Breast epithelium (tissue), 4 donors: ENCODE measurements around the gene ASTN1. TPM values are rescaled to one million over a fixed set of nuclear protein-coding genes. Genes with fewer than 3 reads are reported as not detected.

Source experiments
- DNase-seq, 2 donors: peaks; one replicate each; pipeline ENCODE4 v3.0.0-alpha.2; 2019; ENCODE audit warnings: low spot score in 2 of 2
- H3K27ac ChIP-seq, 2 donors: fragments of 200-600 bp; sonication (generic) in 1 of 2; one replicate each; pipeline ENCODE4 v1.5.1; 2016 to 2019; ENCODE audit warnings: mild to moderate bottlenecking in 1 of 2
- H3K27me3 ChIP-seq, 2 donors: fragments of 200-600 bp; sonication (generic) in 1 of 2; one replicate each; pipeline versions ENCODE4 v1.5.1 to v1.6.0; 2017 to 2019; ENCODE audit warnings: control low read depth in 1 of 2, mild to moderate bottlenecking in 1 of 2
- H3K36me3 ChIP-seq: fragments of 200-600 bp; one replicate; pipeline ENCODE4 v1.5.1; 2019
- H3K4me1 ChIP-seq, 2 donors: fragments of 200-600 bp; sonication (generic); one replicate each; pipeline ENCODE4 v1.5.1; 2016 to 2019; ENCODE audit warnings: control low read depth in 1 of 2
- H3K4me3 ChIP-seq, 3 donors: fragments of 200-600 bp; sonication (generic); 1 replicate in 2 of 3; 2 replicates in 1 of 3; pipeline ENCODE4 v1.5.1; 2016 to 2019; ENCODE audit warnings: mild to moderate bottlenecking in 3 of 3, moderate library complexity in 2 of 3
- H3K9me3 ChIP-seq, 2 donors: fragments of 200-600 bp; sonication (generic) in 1 of 2; one replicate each; pipeline ENCODE4 v1.5.1; 2016 to 2019; ENCODE audit warnings: control low read depth in 1 of 2
- POLR2A ChIP-seq: fragments of 450-650 bp; IDR thresholded peaks from one replicate; pipeline ENCODE4 v1.6.1; 2016; ENCODE audit warnings: antibody characterized with exemption, mild to moderate bottlenecking, moderate library complexity
- POLR2AphosphoS5 ChIP-seq, 3 donors: sonication (generic); formaldehyde crosslinking; IDR thresholded peaks; one replicate each; pipeline ENCODE4 v1.6.1; 2017; ENCODE audit warnings: antibody characterized with exemption in 3 of 3
- intact Hi-C: fragments of 100-400 bp; cut with DNase I; formaldehyde crosslinking; loops from one replicate; pipeline ENCODE4 v1.15.1; 2023; ENCODE audit warnings: low total_unique reads
- total RNA-seq, 3 donors: library from RNA; depleted of rRNA; stranded (reverse); fragments of >200 nt; gene quantifications; one replicate each; pipeline ENCODE4 v1.1.0, GENCODE V29; 2016
- TF ChIP-seq, protein P1 (sequence below), 3 donors: fragments of 450-650 bp; IDR thresholded peaks; one replicate each; pipeline ENCODE4 v1.5.1; 2016 to 2017; ENCODE audit warnings: antibody characterized with exemption in 3 of 3, mild to moderate bottlenecking in 3 of 3, moderate library complexity in 3 of 3

ASTN1 gene
- total RNA-seq, 3 donors from 2014 or later: 0.16 to 1.5 (median 0.33) TPM

DNA sequence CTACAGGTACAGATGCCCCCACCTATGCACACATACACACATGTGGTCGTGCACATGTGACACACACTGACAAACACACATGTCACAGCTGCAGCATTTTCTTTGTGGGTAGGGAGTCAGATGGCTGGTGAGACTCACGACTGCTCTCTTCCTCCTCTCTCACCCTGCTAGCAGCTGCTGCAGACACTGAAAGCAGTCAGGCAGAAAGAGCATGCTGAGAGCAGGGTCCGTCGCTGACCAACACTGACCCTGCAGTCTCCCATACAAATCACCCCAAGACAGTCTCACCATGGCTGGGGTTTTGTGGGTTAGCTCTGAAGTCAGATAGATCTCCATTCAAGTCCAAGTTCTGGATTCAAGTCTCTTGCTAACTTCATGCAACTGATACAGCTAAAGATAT lies 188.3 kb downstream of the ASTN1 start:
- DNase-seq: no peak
- Histone ChIP-seq H3K36me3 (no peaks in the 10 kb centered on the region), H3K27ac (no peak overlapping the region), H3K4me1 (no peaks in the 10 kb centered on the region), H3K9me3 (no peaks in the 10 kb centered on the region), H3K4me3 (no peak overlapping the region), H3K27me3 (no peaks in the 10 kb centered on the region)
- TF ChIP-seq POLR2A (no peak), POLR2AphosphoS5 (IDR thresholded peaks at IDR 0.05) (no peak)
- TF ChIP-seq, protein P1, sequence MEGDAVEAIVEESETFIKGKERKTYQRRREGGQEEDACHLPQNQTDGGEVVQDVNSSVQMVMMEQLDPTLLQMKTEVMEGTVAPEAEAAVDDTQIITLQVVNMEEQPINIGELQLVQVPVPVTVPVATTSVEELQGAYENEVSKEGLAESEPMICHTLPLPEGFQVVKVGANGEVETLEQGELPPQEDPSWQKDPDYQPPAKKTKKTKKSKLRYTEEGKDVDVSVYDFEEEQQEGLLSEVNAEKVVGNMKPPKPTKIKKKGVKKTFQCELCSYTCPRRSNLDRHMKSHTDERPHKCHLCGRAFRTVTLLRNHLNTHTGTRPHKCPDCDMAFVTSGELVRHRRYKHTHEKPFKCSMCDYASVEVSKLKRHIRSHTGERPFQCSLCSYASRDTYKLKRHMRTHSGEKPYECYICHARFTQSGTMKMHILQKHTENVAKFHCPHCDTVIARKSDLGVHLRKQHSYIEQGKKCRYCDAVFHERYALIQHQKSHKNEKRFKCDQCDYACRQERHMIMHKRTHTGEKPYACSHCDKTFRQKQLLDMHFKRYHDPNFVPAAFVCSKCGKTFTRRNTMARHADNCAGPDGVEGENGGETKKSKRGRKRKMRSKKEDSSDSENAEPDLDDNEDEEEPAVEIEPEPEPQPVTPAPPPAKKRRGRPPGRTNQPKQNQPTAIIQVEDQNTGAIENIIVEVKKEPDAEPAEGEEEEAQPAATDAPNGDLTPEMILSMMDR (IDR thresholded peaks at IDR 0.05): no peak
- intact Hi-C loops: no loop called here

DNA sequence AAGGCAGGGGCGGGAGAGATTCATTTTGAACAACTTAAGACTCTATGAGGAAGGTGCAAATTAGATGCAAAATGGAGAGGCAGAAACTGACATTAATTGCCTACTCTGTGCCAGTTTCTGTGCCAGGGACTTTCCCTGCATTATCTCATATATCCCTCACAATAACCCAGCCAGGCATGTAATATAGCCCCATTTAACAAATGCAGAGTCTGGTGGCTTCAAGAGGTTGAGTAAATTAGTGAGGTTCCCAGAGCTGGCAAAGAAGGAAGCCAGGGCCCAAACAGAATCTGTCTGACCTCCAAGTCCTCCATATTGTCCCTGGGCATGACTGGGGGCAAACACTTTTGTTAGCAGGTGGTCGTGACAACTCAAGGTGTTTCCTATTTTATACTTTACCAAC lies 199.8 kb downstream of the ASTN1 start:
- DNase-seq: no peak
- H3K9me3 ChIP-seq: no peaks in the 10 kb centered on the region
- no peak overlapping the region for H3K4me3 ChIP-seq
- H3K27me3 ChIP-seq: no peaks in the 10 kb centered on the region
- no peaks in the 10 kb centered on the region for H3K4me1 ChIP-seq
- no peak for TF ChIP-seq POLR2AphosphoS5 (IDR thresholded peaks at IDR 0.05)
- TF ChIP-seq, protein P1 (IDR thresholded peaks at IDR 0.05): no peak
- no peak for TF ChIP-seq POLR2A
- intact Hi-C loops: no loop called here
- no peak overlapping the region for H3K27ac ChIP-seq
- H3K36me3 ChIP-seq: no peaks in the 10 kb centered on the region

DNA sequence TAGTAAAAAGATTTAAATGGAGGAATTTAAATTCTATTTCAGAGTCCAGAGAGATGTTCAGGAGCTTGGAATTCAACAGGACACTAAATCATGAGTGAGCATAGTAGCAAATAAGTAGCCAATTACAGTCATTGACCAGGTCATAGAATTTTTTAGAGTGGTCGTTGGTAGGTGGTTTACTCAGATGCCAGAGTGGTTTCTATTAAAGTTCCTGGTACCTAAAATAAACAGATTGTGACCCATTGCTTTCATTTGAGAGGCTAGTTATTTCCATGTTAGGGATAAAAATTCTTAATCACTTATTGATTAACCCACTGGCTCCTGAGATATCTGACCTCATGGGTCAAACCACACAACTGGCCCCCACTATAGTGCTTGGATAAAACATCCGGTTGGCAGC lies 201.3 kb downstream of the ASTN1 start:
- H3K4me3 ChIP-seq: no peak overlapping the region
- TF ChIP-seq POLR2AphosphoS5 (IDR thresholded peaks at IDR 0.05) (no peak), POLR2A (no peak)
- TF ChIP-seq, protein P1 (IDR thresholded peaks at IDR 0.05): no peak
- H3K4me1 ChIP-seq: no peaks in the 10 kb centered on the region
- H3K27ac ChIP-seq: no peak overlapping the region
- no peaks in the 10 kb centered on the region for H3K27me3 ChIP-seq
- H3K36me3 ChIP-seq: no peaks in the 10 kb centered on the region
- DNase-seq: no peak
- intact Hi-C loops: no loop called here
- H3K9me3 ChIP-seq: no peaks in the 10 kb centered on the region

DNA sequence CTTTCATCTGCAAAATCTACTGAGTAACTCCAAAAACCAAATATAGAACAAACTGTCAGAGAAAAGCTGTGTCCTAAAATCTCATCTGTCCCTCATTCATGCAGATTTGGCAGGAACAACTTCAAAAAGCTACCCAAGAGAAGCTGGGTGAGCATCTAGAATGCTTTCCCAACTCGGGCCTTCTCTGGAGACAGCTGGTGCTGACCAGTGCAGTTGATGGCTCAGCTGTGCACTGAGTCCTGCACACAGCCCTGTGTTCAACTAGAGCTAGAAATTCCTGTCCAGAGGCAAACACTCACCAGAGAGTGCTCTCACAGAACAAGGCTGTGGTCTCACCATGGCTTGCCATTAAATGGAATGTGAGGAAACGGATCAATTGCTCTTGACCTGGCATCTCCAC lies 202.8 kb downstream of the ASTN1 start:
- Histone ChIP-seq H3K4me3 (no peak overlapping the region), H3K4me1 (no peaks in the 10 kb centered on the region), H3K9me3 (no peaks in the 10 kb centered on the region), H3K36me3 (no peaks in the 10 kb centered on the region), H3K27ac (no peak overlapping the region), H3K27me3 (no peaks in the 10 kb centered on the region)
- TF ChIP-seq POLR2A (no peak), POLR2AphosphoS5 (IDR thresholded peaks at IDR 0.05) (no peak)
- TF ChIP-seq, protein P1 (IDR thresholded peaks at IDR 0.05): no peak
- intact Hi-C loops: no loop called here
- DNase-seq: no peak

GRCh38 chr1:176959191-176959820 lies 205.2 kb downstream of the ASTN1 start:
- Histone ChIP-seq H3K36me3 (no peaks in the 10 kb centered on the region), H3K27me3 (no peaks in the 10 kb centered on the region), H3K27ac (no peak overlapping the region), H3K4me1 (no peaks in the 10 kb centered on the region), H3K4me3 (no peak overlapping the region), H3K9me3 (no peaks in the 10 kb centered on the region)
- TF ChIP-seq POLR2A (no peak), POLR2AphosphoS5 (IDR thresholded peaks at IDR 0.05) (no peak)
- TF ChIP-seq, protein P1 (IDR thresholded peaks at IDR 0.05): no peak
- no peak for DNase-seq
- intact Hi-C loops: no loop called here
